Measurements from ENCODE around the gene RNASEL. TPM values are rescaled to one million over a fixed set of nuclear protein-coding genes. Genes with fewer than 3 reads are reported as not detected.

The RNASEL gene
- total and polyA plus RNA-seq, 4 donors = 3.7 to 14.8 (median 9.0) TPM

GRCh38 chr1:182567629-182568028 lies 21.4 kb downstream of the RNASEL start:
- no peak overlapping the region for H3K9ac ChIP-seq (ENCODE audit: insufficient read depth in 1 of 2, low read length in 2 of 2)
- 94 to 97% methylated on average over 5 of the region's 5 CpGs for WGBS, 2 donors
- no peak overlapping the region for H3K27ac ChIP-seq (ENCODE audit: low read depth in 1 of 2, low read length in 1 of 2)
- no peak overlapping the region for H3K4me3 ChIP-seq
- H3K9me3 ChIP-seq (ENCODE audit: control insufficient read depth in 4 of 4, insufficient read depth in 3 of 4, low read length in 3 of 4) = peaks cover 0 to 2% (median 0%) of the 10 kb centered on the region in 4 donors
- no peaks in the 10 kb centered on the region for H3K36me3 ChIP-seq (ENCODE audit: control insufficient read depth in 4 of 4, insufficient read depth in 4 of 4, low read length in 4 of 4)
- no peaks in the 10 kb centered on the region for H3K27me3 ChIP-seq (ENCODE audit: control insufficient read depth in 3 of 3, insufficient read depth in 3 of 3, low read length in 2 of 3)
- H3K4me1 ChIP-seq (ENCODE audit: control insufficient read depth in 5 of 5, insufficient read depth in 5 of 5, low read length in 5 of 5) = no peaks in the 10 kb centered on the region
- DNase-seq = no peak
- no peak for ATAC-seq (ENCODE audit: insufficient read depth, low FRiP score)
- TF ChIP-seq CTCF (IDR thresholded peaks at IDR 0.05; ENCODE audit: control extremely low read depth, extremely low read depth) = no peak

GRCh38 chr1:182565537-182565936 lies 23.5 kb downstream of the RNASEL start:
- no peaks in the 10 kb centered on the region for H3K27me3 ChIP-seq (ENCODE audit: control insufficient read depth in 3 of 3, insufficient read depth in 3 of 3, low read length in 2 of 3)
- 76 to 87% methylated on average over 3 of the region's 3 CpGs for WGBS, 2 donors
- H3K4me3 ChIP-seq = no peak overlapping the region
- no peak for TF ChIP-seq CTCF (IDR thresholded peaks at IDR 0.05; ENCODE audit: control extremely low read depth, extremely low read depth)
- DNase-seq (no peak), ATAC-seq (ENCODE audit: insufficient read depth, low FRiP score) (no peak)
- no peaks in the 10 kb centered on the region for H3K4me1 ChIP-seq (ENCODE audit: control insufficient read depth in 5 of 5, insufficient read depth in 5 of 5, low read length in 5 of 5)
- peaks cover 0 to 2% (median 0%) of the 10 kb centered on the region in 4 donors for H3K9me3 ChIP-seq (ENCODE audit: control insufficient read depth in 4 of 4, insufficient read depth in 3 of 4, low read length in 3 of 4)
- no peak overlapping the region for H3K27ac ChIP-seq (ENCODE audit: low read depth in 1 of 2, low read length in 1 of 2)
- no peak overlapping the region for H3K9ac ChIP-seq (ENCODE audit: insufficient read depth in 1 of 2, low read length in 2 of 2)
- no peaks in the 10 kb centered on the region for H3K36me3 ChIP-seq (ENCODE audit: control insufficient read depth in 4 of 4, insufficient read depth in 4 of 4, low read length in 4 of 4)

DNA sequence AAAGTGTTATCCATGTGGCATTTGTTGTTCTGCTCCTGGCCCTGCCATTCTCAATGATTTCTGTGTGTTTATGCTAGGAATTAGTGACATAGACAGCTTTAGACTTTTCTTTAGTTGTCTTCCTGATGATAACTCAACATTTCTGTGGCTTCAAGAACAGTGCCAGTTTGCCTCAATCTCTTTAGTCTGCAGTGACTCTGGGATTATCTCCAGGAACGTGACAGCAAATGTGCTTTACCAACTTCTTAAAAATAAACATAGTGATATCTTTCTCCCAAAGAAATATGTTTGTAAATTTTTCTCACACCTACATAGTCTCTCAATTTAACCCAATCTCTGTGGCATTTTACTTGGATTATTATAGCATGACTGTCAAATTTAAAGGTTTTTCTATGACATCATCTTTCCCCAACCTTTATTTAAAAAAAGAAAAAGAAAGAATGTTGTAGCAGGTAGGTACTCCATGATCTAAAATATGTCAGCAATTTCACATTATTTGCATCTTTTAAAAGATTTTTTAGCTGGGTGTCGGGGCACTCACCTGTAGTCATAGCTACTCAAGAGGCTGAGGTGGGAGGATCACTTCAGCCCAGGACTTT lies 24.6 kb downstream of the RNASEL start:
- Histone ChIP-seq H3K9me3 (ENCODE audit: control insufficient read depth in 4 of 4, insufficient read depth in 3 of 4, low read length in 3 of 4) (peaks cover 0 to 2% (median 0%) of the 10 kb centered on the region in 4 donors), H3K4me1 (ENCODE audit: control insufficient read depth in 5 of 5, insufficient read depth in 5 of 5, low read length in 5 of 5) (no peaks in the 10 kb centered on the region), H3K9ac (ENCODE audit: insufficient read depth in 1 of 2, low read length in 2 of 2) (no peak overlapping the region), H3K27ac (ENCODE audit: low read depth in 1 of 2, low read length in 1 of 2) (no peak overlapping the region), H3K36me3 (ENCODE audit: control insufficient read depth in 4 of 4, insufficient read depth in 4 of 4, low read length in 4 of 4) (no peaks in the 10 kb centered on the region), H3K27me3 (ENCODE audit: control insufficient read depth in 3 of 3, insufficient read depth in 3 of 3, low read length in 2 of 3) (no peaks in the 10 kb centered on the region), H3K4me3 (no peak overlapping the region)
- WGBS, 2 donors = 73 to 80% methylated on average over 2 of the region's 2 CpGs
- TF ChIP-seq CTCF (IDR thresholded peaks at IDR 0.05; ENCODE audit: control extremely low read depth, extremely low read depth) = no peak
- DNase-seq = no peak
- no peak for ATAC-seq (ENCODE audit: insufficient read depth, low FRiP score)

DNA sequence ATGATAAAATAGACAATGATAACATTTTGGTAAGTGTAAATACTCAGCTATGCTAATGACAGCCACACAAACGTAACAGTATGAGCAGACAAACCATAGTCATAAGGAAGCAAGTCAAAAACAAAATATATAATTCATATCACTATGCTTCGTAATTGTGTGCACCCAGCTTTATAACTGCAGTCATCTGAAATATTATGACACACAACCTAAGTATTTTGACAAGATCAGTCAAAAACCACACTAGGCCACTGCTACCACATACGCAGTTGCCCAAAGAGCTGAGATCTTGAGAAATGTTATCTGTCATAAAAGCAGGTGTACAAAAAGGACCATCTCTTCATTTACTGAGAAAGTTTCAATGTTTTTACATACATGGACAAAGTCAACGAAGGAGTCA lies 26.0 kb downstream of the RNASEL start:
- no peak overlapping the region for H3K4me3 ChIP-seq
- H3K27ac ChIP-seq (ENCODE audit: low read depth in 1 of 2, low read length in 1 of 2) = no peak overlapping the region
- WGBS, 2 donors = 91% methylated on average over 4 of the region's 4 CpGs
- H3K27me3 ChIP-seq (ENCODE audit: control insufficient read depth in 3 of 3, insufficient read depth in 3 of 3, low read length in 2 of 3) = no peaks in the 10 kb centered on the region
- no peaks in the 10 kb centered on the region for H3K36me3 ChIP-seq (ENCODE audit: control insufficient read depth in 4 of 4, insufficient read depth in 4 of 4, low read length in 4 of 4)
- DNase-seq (no peak), ATAC-seq (ENCODE audit: insufficient read depth, low FRiP score) (no peak)
- H3K4me1 ChIP-seq (ENCODE audit: control insufficient read depth in 5 of 5, insufficient read depth in 5 of 5, low read length in 5 of 5) = no peaks in the 10 kb centered on the region
- H3K9me3 ChIP-seq (ENCODE audit: control insufficient read depth in 4 of 4, insufficient read depth in 3 of 4, low read length in 3 of 4) = peaks cover 0 to 3% (median 1%) of the 10 kb centered on the region in 4 donors
- no peak for TF ChIP-seq CTCF (IDR thresholded peaks at IDR 0.05; ENCODE audit: control extremely low read depth, extremely low read depth)
- no peak overlapping the region for H3K9ac ChIP-seq (ENCODE audit: insufficient read depth in 1 of 2, low read length in 2 of 2)

Data from lung (tissue), 12 donors.